GM12878 (cell line): ENCODE results near the gene RAB23.

Source experiments
- NBN ChIP-seq: fragments of 450-650 bp; IDR thresholded peaks from 2 replicates; pipeline ENCODE4 v1.6.1; 2016
- POLR2A ChIP-seq: IDR thresholded peaks from 2 replicates; pipeline ENCODE4 v1.6.1; 2011; ENCODE audit warnings: low read depth, mild to moderate bottlenecking, low read length
- POLR2AphosphoS2 ChIP-seq: IDR thresholded peaks from 2 replicates; pipeline ENCODE4 v1.6.1; 2011; ENCODE audit warnings: low read depth, mild to moderate bottlenecking, low read length, improper control_type of control experiment, moderate library complexity
- POU2F2 ChIP-seq: IDR thresholded peaks from 3 replicates; pipeline ENCODE4 v1.6.1; 2011; ENCODE audit warnings: low read depth, mild to moderate bottlenecking, low read length, borderline replicate concordance
- ZSCAN29 ChIP-seq: fragments of 450-650 bp; IDR thresholded peaks from 2 replicates; pipeline ENCODE4 v1.6.1; 2017; ENCODE audit warnings: mild to moderate bottlenecking, moderate library complexity
- TF ChIP-seq, protein P1 (sequence below), 3 experiments: IDR thresholded peaks in 2 of 3; conservative IDR thresholded peaks in 1 of 3; 2 replicates each; pipeline ENCODE4 v1.5.1; 2011; ENCODE audit warnings: low read depth in 3 of 3, low read length in 3 of 3, mild to moderate bottlenecking in 3 of 3, control low read depth in 2 of 3, moderate library complexity in 2 of 3, inconsistent platforms in 1 of 3, mixed read lengths in 1 of 3; ENCODE audit not compliant: control insufficient read depth in 2 of 3, insufficient read depth in 1 of 3; ENCODE audit errors: extremely low read depth in 1 of 3

- TF ChIP-seq, protein P1, sequence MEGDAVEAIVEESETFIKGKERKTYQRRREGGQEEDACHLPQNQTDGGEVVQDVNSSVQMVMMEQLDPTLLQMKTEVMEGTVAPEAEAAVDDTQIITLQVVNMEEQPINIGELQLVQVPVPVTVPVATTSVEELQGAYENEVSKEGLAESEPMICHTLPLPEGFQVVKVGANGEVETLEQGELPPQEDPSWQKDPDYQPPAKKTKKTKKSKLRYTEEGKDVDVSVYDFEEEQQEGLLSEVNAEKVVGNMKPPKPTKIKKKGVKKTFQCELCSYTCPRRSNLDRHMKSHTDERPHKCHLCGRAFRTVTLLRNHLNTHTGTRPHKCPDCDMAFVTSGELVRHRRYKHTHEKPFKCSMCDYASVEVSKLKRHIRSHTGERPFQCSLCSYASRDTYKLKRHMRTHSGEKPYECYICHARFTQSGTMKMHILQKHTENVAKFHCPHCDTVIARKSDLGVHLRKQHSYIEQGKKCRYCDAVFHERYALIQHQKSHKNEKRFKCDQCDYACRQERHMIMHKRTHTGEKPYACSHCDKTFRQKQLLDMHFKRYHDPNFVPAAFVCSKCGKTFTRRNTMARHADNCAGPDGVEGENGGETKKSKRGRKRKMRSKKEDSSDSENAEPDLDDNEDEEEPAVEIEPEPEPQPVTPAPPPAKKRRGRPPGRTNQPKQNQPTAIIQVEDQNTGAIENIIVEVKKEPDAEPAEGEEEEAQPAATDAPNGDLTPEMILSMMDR (IDR thresholded peaks at IDR 0.05 in 2 of 3, conservative IDR thresholded peaks at IDR 0.05 in 1 of 3; ENCODE audit: control insufficient read depth in 2 of 3, extremely low read depth in 1 of 3, insufficient read depth in 1 of 3, low read depth in 3 of 3, low read length in 3 of 3): no peak
- TF ChIP-seq POU2F2 (no peak), NBN (no peak), ZSCAN29 (no peak), POLR2A (no peak), POLR2AphosphoS2 (no peak)
These were observed 57.0 kb downstream of the RAB23 start for GRCh38 chr6:57165080-57165479.
